ENCODE measurements around the gene NOTCH1.
A peak's percentile ranks its signal among the peaks of the same experiment; 100 is the strongest.

GRCh38 chr9:136546697-136547501 lies 1.1 kb upstream of the NOTCH1 start:
- TF ChIP-seq POLR2A (IDR thresholded peaks at IDR 0.05) (no peak), POLR2AphosphoS5 (IDR thresholded peaks at IDR 0.05) (peak in 1 of 3 donors; percentile 64)
